ENCODE results near the gene PTPRT. TPM values are rescaled to one million over a fixed set of nuclear protein-coding genes. Genes with fewer than 3 reads are reported as not detected.

The PTPRT gene
- total and polyA plus RNA-seq, 2 donors (not counting 1 experiment from before 2014, with no cell fraction given) = not detected

DNA sequence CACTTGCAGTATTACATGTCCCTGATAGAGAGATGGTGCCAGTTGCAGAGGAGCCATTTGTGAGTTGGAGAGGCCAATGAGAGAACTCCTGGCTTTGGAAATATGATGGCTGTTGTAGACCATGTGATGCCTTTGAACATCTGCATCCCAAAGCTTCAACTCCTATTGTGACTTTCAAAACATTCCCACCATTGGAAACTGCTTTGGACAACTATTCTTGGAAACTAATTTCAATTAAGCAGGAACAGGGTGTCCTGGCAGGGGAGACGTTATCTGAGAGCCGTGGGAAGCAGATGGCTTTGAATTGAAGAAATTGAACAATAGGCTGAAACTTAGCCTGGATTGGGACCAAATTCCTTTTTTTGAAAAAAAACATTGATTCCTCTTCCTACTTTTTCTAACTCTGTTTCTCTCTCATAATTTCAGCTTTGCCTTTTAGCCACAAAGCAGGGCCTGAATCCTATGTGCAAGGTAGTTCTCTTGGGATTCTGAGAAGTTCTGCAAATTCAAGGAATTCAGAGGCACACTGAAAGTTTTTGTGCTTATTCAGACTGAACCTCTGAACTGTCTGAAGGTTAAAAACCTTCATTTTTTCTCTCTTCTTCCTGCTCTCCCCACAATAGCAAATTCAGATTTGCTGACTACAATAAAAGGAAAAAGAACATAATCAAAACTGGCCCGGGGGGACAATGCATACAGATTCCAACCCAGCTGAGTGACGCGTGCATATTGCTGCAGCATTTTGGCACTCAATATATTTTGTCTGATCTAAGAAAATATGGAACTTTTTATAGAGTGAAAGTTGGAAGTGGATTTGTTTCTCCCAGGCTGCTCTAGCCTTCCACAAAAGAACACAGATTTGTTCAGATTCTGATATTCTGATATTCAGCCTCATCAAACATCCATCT lies 851.2 kb downstream of the PTPRT start:
- Histone ChIP-seq H3K9me3 (ENCODE audit: control insufficient read depth, insufficient read depth, low read depth, low read length) (no peaks in the 10 kb centered on the region), H4K20me1 (ENCODE audit: control insufficient read depth, extremely low read depth, insufficient read depth, low read length) (no peaks in the 10 kb centered on the region), H3K27me3 (ENCODE audit: control insufficient read depth, insufficient read depth, low read length) (no peaks in the 10 kb centered on the region), H3K36me3 (ENCODE audit: control insufficient read depth, insufficient read depth, low read length) (no peaks in the 10 kb centered on the region), H3K79me2 (ENCODE audit: control insufficient read depth, insufficient read depth, low read length) (no peaks in the 10 kb centered on the region), H3K9ac (ENCODE audit: insufficient read depth, low read length) (no peak overlapping the region), H2AFZ (ENCODE audit: low read length) (no peak overlapping the region), H3K4me1 (ENCODE audit: control insufficient read depth, extremely low read depth, insufficient read depth, low read length) (no peaks in the 10 kb centered on the region), H3K4me2 (ENCODE audit: extremely low read depth, insufficient read depth, low read length) (no peak overlapping the region), H3K27ac (ENCODE audit: insufficient read depth, low read length) (no peak overlapping the region), H3K4me3 (replicated peaks in 1 of 4; ENCODE audit: control extremely low read depth in 1 of 4, insufficient read depth in 1 of 4, low read depth in 3 of 4, low read length in 4 of 4) (no peak overlapping the region)
- TF ChIP-seq, protein P1, sequence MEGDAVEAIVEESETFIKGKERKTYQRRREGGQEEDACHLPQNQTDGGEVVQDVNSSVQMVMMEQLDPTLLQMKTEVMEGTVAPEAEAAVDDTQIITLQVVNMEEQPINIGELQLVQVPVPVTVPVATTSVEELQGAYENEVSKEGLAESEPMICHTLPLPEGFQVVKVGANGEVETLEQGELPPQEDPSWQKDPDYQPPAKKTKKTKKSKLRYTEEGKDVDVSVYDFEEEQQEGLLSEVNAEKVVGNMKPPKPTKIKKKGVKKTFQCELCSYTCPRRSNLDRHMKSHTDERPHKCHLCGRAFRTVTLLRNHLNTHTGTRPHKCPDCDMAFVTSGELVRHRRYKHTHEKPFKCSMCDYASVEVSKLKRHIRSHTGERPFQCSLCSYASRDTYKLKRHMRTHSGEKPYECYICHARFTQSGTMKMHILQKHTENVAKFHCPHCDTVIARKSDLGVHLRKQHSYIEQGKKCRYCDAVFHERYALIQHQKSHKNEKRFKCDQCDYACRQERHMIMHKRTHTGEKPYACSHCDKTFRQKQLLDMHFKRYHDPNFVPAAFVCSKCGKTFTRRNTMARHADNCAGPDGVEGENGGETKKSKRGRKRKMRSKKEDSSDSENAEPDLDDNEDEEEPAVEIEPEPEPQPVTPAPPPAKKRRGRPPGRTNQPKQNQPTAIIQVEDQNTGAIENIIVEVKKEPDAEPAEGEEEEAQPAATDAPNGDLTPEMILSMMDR (conservative IDR thresholded peaks at IDR 0.05 in 1 of 2, IDR thresholded peaks at IDR 0.05 in 1 of 2; ENCODE audit: low read depth in 1 of 2, low read length in 2 of 2) = no peak
- TF ChIP-seq EZH2 (IDR thresholded peaks at IDR 0.05; ENCODE audit: low read length, missing control alignments) = no peak
- DNase-seq (ENCODE audit: low read depth in 2 of 2) = no peak

DNA sequence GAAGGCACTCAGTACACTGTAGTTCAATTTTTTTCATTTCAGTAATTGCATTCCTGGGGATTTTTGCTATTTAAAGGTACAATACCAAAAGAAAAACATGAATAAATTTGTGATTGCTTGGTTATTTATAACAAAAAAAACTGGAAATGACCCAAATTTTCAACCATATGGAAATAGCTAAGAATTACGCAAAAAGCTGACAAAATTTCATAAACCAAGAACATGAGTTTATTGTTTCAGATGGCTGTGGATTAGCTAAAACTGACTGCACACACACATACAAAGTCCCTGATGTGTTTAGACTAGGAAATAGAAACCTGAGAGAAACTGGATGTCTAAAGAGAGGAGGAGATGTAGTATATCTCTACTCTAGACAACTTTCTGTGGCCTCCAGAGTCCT lies 853.1 kb downstream of the PTPRT start:
- Histone ChIP-seq H3K27ac (ENCODE audit: insufficient read depth, low read length) (no peak overlapping the region), H4K20me1 (ENCODE audit: control insufficient read depth, extremely low read depth, insufficient read depth, low read length) (no peaks in the 10 kb centered on the region), H3K27me3 (ENCODE audit: control insufficient read depth, insufficient read depth, low read length) (no peaks in the 10 kb centered on the region), H3K9ac (ENCODE audit: insufficient read depth, low read length) (no peak overlapping the region), H3K4me1 (ENCODE audit: control insufficient read depth, extremely low read depth, insufficient read depth, low read length) (no peaks in the 10 kb centered on the region), H3K36me3 (ENCODE audit: control insufficient read depth, insufficient read depth, low read length) (no peaks in the 10 kb centered on the region), H3K4me3 (replicated peaks in 1 of 4; ENCODE audit: control extremely low read depth in 1 of 4, insufficient read depth in 1 of 4, low read depth in 3 of 4, low read length in 4 of 4) (no peak overlapping the region), H3K4me2 (ENCODE audit: extremely low read depth, insufficient read depth, low read length) (no peak overlapping the region), H3K9me3 (ENCODE audit: control insufficient read depth, insufficient read depth, low read depth, low read length) (no peaks in the 10 kb centered on the region), H2AFZ (ENCODE audit: low read length) (no peak overlapping the region), H3K79me2 (ENCODE audit: control insufficient read depth, insufficient read depth, low read length) (no peaks in the 10 kb centered on the region)
- no peak for DNase-seq (ENCODE audit: low read depth in 2 of 2)
- TF ChIP-seq, protein P1 (conservative IDR thresholded peaks at IDR 0.05 in 1 of 2, IDR thresholded peaks at IDR 0.05 in 1 of 2; ENCODE audit: low read depth in 1 of 2, low read length in 2 of 2) = no peak
- TF ChIP-seq EZH2 (IDR thresholded peaks at IDR 0.05; ENCODE audit: low read length, missing control alignments) = no peak

GRCh38 chr20:42319252-42320013 lies 870.3 kb downstream of the PTPRT start:
- H3K9ac ChIP-seq (ENCODE audit: insufficient read depth, low read length) = no peak overlapping the region
- no peaks in the 10 kb centered on the region for H3K27me3 ChIP-seq (ENCODE audit: control insufficient read depth, insufficient read depth, low read length)
- no peak overlapping the region for H3K4me3 ChIP-seq (replicated peaks in 1 of 4; ENCODE audit: control extremely low read depth in 1 of 4, insufficient read depth in 1 of 4, low read depth in 3 of 4, low read length in 4 of 4)
- H3K27ac ChIP-seq (ENCODE audit: insufficient read depth, low read length) = no peak overlapping the region
- no peaks in the 10 kb centered on the region for H3K36me3 ChIP-seq (ENCODE audit: control insufficient read depth, insufficient read depth, low read length)
- no peak for TF ChIP-seq EZH2 (IDR thresholded peaks at IDR 0.05; ENCODE audit: low read length, missing control alignments)
- TF ChIP-seq, protein P1 (conservative IDR thresholded peaks at IDR 0.05 in 1 of 2, IDR thresholded peaks at IDR 0.05 in 1 of 2; ENCODE audit: low read depth in 1 of 2, low read length in 2 of 2) = no peak
- no peaks in the 10 kb centered on the region for H4K20me1 ChIP-seq (ENCODE audit: control insufficient read depth, extremely low read depth, insufficient read depth, low read length)
- no peaks in the 10 kb centered on the region for H3K9me3 ChIP-seq (ENCODE audit: control insufficient read depth, insufficient read depth, low read depth, low read length)
- H2AFZ ChIP-seq (ENCODE audit: low read length) = no peak overlapping the region
- H3K4me1 ChIP-seq (ENCODE audit: control insufficient read depth, extremely low read depth, insufficient read depth, low read length) = no peaks in the 10 kb centered on the region
- H3K79me2 ChIP-seq (ENCODE audit: control insufficient read depth, insufficient read depth, low read length) = no peaks in the 10 kb centered on the region
- H3K4me2 ChIP-seq (ENCODE audit: extremely low read depth, insufficient read depth, low read length) = no peak overlapping the region
- no peak for DNase-seq (ENCODE audit: low read depth in 2 of 2)
